GM19099 (cell line): ENCODE measurements around the gene PSME3IP1.

Experiments
- POLR2A ChIP-seq: IDR thresholded peaks from 3 replicates; pipeline ENCODE4 v1.6.1; 2011; ENCODE audit warnings: low read depth; ENCODE audit not compliant: insufficient read length; ENCODE audit errors: extremely low read depth

Gene PSME3IP1

GRCh38 chr16:57155702-57156350 is 30.0 kb downstream of the PSME3IP1 start:
- no peak for TF ChIP-seq POLR2A

GRCh38 chr16:57153841-57154240 is 32.0 kb downstream of the PSME3IP1 start:
- TF ChIP-seq POLR2A = no peak

DNA sequence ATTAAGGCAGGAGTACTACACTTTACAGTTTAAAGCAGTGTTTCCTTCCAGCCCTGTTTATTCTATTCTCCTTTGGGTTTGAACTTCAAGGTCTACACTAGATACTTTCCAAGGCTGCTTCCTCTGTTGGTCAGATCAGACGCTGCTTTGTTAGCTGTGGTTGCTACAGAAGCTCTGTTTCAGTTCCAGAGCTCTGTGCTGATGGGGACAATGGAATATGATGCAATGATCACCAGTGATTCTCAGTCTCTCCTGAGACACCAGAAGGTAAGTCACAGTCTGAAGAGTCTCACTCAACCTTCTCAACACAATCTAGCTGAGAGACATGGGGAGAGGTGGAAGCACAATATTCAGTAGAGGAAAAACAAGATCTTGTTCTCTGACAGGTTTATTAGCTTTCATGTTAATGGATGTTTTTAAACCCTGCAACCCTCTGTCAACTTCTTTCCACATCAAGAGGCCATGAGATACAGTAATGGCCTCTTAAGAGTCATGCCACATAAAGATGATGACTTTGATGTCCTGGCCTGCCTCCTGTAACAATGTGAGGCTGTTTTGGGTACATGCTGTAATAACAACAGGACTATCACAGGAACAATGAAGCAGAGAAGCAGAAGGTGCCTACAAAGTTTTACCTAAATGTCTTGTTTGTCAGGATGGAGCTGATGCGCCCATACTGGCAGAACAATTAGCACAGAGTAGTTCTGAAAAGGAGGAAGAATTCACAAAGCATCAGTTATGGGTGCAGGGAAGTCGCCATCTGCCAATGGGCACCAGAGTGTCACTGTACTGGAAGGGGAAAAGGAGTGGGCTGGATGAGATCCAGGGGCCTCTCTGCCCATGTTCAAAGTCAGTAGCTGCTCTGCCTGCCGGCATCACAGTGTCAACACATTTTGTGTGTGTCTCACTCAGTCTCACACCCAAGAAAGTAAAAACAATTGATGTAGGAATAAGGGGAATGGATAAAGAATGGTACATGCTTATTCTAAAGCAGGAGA is 33.4 kb downstream of the PSME3IP1 start:
- no peak for TF ChIP-seq POLR2A

GRCh38 chr16:57151369-57151768 is 34.5 kb downstream of the PSME3IP1 start:
- no peak for TF ChIP-seq POLR2A

- TF ChIP-seq POLR2A = no peak
These were observed 35.0 kb downstream of the PSME3IP1 start for GRCh38 chr16:57150682-57151330.

- TF ChIP-seq POLR2A = no peak
These were observed 36.4 kb downstream of the PSME3IP1 start for GRCh38 chr16:57149391-57149790.

- no peak for TF ChIP-seq POLR2A
These were observed 37.4 kb downstream of the PSME3IP1 start for GRCh38 chr16:57148481-57148880.

DNA sequence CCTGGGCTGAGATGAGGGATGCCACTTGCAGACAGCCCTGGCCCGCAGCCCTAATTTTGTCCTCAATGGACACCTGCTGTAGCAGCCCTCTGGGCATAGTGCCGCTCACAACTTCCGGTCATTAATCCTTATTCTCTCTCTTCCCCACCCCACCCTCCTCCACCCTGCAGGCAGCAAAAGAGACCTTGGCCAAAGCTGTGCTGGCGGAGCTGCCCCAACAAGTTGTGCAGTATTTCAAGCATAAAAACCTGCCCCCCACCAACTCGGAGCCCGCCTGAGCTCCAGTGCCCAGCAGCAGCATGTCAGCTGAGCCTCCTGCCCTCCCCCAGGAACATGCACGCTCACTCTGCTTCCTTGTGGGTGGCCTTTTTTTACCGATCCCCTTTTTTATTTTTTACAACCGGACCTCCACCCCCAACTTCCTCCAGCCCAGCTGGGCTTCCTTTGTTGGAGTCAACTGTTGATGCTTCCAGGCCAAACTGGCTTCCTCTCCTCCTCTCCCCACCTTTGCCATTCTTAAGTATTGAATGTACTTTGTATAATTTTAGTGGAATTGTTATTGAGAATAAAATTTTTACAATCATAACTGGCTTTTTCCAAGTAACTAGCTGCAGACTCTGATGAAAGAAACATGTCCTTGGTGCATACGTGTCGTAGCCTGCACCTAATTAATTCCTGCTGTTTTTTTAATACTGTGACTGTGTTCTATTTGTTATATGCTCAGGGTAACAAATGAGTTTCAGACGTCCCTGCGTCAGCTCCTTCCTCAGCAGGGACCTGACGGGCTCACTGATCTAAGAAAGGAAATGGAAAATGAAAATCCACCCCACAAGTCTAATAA is 38.2 kb downstream of the PSME3IP1 start:
- TF ChIP-seq POLR2A = no peak

DNA sequence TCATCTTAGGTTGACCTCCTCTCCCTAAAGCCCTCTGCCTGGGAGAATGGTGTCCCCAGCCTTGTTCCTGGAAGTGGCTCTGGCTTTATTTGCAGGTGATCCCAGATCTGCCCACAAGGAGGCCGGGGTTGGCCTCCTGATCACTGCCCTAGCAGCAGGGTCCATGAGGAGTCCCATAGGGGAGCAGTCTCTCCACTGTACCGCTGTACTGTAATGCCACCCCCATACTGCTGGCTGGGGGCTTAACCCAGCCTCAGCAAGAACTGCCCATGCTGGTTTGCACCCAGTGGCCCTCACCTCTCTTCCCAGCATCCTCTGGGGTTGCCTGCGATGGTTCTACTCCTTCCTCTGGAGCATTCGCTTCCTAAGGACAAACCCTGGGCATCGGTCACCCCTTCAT is 39.1 kb downstream of the PSME3IP1 start:
- no peak for TF ChIP-seq POLR2A

DNA sequence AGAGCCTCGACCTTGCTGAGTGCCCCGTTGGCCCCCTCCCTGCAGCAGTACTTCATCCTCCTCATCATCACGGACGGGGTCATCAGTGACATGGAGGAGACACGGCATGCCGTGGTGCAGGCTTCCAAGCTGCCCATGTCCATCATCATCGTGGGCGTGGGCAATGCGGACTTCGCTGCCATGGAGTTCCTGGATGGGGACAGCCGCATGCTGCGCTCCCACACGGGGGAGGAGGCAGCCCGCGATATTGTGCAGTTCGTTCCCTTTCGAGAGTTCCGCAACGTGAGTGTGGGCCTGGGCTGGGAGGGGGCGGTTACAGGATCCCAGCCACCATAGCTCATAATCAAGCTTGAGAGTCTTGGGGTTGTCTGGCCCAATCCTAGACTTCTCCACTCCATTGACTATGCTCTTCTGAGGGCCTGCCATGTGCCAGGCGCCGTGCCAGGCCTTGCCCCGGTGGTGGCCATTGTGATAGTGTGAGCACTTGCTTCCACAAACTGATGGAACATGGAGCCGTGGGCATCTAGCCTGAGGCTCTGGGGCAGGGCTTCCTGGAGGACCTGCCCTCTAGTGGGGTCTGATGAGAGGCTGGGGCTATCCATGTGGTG is 39.7 kb downstream of the PSME3IP1 start:
- no peak for TF ChIP-seq POLR2A

DNA sequence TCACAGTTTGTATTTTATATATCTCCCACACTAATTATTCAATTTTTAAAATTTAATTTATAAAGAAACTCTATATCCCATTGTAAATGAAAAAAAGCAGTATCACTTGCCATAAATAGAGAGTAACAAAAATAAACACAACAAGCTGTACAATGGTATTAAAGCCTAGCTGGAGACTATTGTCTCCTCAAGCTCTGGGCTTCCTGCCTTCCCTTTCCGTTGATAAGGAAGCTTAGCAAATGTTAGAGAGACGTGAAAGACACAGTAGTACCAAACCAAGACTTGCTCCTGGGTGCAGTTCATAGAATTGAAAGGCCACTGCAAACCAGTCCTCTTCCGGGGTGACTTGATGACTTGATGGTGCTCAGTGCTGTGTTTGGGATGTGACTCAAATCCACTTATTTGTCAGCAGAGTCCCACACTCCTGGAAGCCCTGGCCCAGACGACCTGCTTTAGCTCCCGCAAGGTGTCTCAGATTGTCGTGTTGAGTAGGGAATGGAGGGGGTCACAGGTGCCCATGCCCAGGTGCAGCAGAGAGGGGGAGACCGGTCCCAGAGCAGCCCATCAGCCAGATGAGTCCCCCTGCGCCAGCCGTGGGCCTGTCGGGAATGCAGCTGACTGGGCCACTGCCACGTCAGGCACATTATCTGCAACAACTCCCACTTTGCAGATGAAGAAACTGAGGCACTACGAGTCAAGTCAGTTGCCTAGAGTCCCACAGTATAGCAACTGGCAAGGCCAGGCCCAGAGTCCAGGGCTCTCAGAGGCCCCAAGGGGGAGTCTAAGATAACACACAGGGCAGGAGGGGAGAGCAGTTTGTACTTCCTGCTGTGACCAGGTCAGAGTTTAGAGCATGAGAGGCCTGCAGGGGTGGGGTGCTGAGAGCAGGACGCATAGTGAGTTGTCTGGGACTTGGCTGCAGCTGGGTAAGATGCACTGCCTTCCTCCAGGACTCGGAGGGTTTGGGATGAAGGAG is 40.5 kb downstream of the PSME3IP1 start:
- no peak for TF ChIP-seq POLR2A

GRCh38 chr16:57144027-57144426 is 41.8 kb downstream of the PSME3IP1 start:
- no peak for TF ChIP-seq POLR2A
